Measurements from ENCODE around the gene KIRREL3.

The KIRREL3 gene

GRCh38 chr11:126766440-126766839 lies 234.1 kb downstream of the KIRREL3 start:
- no peak for DNase-seq

DNA sequence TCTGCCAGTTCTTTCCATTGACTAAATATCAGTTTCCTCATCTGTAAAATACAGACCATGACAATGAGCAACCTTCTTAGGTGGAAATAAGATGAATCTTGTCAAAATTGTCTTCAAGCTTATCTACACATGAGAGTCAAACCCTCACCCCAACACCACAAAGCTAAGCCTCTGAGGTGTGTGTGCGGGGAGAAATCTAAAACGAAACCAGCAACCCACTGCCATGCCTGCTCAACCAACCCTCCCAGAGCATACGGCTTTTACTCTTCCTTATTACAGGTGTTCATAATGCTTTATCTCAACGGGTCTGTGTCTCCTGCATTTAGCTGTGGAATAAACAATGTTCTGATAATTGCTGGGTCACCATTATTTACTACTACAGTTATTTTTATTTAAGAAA lies 235.4 kb downstream of the KIRREL3 start:
- DNase-seq, result no peak

- peak; percentile 39 for DNase-seq
Measured at GRCh38 chr11:126764231-126764630, 236.3 kb downstream of the KIRREL3 start.

- DNase-seq, result no peak
Measured at GRCh38 chr11:126756855-126757254, 243.7 kb downstream of the KIRREL3 start.

DNA sequence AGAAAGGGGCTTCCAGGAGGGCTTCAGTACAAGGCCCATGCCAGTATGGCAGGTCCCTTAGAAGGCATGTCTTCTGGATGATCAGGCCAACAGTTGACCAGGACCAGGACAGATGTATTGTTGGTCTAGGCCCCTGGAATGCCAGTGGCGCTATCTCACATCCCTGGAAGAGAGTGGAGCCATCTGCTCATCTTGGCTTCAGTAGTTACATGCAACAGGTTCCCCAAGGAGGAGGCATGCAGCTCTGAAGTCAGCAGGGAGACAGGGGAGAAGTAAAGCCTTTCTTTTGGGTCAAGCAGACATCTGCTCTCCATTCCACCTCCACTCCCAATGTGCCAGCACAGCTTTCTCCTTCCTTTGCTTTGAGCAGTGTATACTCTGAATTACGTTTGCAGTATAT lies 244.1 kb downstream of the KIRREL3 start:
- no peak for DNase-seq

DNA sequence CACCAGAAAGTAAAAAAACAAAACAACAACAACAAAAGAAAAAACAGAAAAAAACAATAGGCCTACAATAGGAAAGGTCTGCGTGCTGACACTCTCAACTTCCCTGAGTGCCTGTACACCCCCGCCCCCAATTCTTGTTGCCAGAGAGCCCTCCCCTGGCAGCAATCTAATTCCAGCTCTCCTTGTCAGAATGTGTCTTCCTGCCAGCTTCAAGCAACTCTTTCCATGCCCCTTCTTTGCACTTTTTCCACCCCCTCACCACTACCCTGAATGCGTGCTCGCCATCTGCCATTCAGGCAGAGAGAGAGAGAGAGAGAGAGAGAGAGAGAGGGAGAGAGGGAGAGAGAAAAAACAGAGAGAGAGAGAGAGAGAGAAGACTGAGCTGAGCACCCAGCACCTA lies 245.0 kb downstream of the KIRREL3 start:
- DNase-seq, result no peak

DNA sequence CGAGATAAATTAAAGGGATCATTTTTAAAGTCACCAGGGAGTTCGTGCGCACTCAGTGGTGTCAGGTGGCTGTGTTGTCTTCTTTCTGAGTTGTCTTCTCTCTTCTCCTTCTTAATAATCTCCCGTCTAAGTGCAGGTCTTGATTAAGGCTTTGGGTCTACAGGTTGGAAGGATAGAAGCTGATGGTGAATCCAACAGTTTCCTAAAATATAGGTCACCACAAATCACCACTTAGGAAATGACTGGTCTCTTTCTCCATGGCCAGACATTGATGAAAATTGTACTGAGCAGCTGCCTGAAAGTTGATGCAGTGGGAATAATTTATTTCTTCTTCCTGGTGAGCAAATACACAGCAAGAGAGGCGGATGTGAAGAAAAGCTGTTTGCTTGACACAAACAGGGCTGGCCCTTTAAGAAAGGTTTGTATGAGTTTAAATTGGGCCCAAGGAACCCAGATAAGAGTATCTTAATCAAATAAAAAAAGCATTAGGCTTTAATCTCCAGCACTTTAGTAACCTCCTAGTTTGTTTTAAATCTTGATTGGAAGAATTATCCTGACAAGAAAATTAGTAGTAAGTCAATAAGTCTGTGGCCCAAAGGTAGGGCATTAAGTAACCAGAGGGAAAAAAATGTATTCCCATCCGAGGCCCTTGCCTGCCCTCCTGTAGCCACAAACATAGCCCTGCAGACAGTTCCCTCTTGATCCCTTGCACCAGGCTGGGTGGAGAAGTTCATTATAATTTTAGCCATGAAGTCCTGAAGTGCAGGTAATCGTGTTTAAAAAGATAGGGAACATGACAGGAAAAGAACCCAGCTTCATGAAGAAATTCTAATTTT lies 245.8 kb downstream of the KIRREL3 start:
- DNase-seq, result no peak

DNA sequence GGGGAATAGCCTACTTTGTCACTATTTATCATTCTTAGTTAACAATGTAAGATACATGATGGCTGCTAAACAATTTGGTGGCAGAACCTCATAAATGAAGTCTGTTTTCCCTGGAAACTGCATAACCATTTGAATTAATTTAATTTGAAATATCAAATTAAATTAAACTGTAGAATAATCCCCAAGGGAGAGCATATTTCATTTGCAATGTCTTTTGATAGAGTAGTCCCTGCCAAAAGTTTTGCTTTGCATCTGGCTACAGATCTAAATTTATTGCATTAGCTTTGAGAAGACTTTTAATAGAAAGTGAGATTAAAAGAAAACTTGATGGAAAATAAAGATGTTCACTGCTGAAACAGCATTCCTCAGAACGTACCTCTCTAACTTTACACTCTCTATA lies 246.6 kb downstream of the KIRREL3 start:
- DNase-seq, result no peak

DNA sequence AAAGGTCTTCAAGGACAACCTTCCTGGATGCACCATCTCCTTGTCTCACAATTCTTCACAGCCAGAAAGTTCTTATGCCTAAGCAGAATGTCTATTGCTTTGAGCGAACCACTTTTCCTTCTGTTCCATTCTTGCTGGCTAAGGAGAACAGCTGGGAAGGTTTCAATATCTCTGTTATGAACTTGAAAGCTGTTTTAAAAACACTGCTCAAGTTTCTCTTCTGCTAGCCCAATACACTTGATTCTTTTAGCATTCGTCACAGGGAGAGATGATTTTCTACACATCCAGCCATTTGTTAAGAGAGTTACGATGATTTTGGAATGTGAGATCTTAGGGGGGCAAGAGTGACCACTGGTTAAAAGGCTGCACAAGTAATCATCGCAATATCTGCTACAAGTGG lies 249.3 kb downstream of the KIRREL3 start:
- DNase-seq, result no peak

DNA sequence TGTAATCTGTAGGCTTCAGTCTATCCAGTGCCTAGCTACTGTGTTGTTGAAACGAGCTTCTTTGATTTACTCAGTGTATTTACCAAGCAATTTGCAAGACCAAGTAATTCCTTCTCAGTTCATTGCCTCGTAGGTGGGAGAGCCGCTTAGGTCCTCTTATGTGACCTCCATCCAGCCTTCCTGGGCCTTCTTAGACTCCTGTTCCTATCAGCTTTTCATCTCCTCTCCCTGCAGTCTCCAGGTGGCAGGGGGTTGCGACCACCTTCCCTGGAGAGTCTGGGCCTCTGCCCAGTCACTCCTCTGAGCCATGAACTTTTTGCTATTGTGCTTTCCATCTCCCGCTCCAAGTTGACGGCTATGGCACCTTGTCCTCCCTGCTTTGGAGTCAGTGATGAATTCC lies 251.8 kb downstream of the KIRREL3 start:
- DNase-seq, result no peak

- no peak for DNase-seq
Measured at GRCh38 chr11:126748100-126748791, 252.3 kb downstream of the KIRREL3 start.

DNA sequence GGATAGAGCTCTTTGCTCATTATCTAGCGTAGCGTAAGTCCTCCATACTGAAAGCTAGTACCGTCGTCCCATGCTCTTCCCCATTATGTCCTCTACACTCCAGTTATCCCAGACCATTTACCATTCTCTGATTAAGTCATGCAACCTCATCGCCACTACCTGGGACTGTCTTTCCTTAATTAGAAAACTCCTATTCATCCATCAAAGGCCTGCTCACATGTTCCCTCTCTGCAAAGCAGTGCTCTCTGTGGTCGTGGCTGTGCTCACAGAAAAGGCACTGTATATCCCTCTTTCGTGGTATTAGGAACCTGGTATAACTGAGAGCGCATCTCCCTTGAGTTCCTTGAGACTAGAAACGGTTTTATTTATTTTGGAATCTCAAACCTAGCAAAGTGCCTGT lies 253.3 kb downstream of the KIRREL3 start:
- DNase-seq, result no peak

GRCh38 chr11:126746443-126746842 lies 254.1 kb downstream of the KIRREL3 start:
- DNase-seq, result no peak

GRCh38 chr11:126744699-126745098 lies 255.9 kb downstream of the KIRREL3 start:
- no peak for DNase-seq

GRCh38 chr11:126743628-126744027 lies 256.9 kb downstream of the KIRREL3 start:
- DNase-seq, result no peak

GRCh38 chr11:126742582-126742981 lies 258.0 kb downstream of the KIRREL3 start:
- DNase-seq, result no peak

GRCh38 chr11:126740846-126741245 lies 259.7 kb downstream of the KIRREL3 start:
- no peak for DNase-seq

DNA sequence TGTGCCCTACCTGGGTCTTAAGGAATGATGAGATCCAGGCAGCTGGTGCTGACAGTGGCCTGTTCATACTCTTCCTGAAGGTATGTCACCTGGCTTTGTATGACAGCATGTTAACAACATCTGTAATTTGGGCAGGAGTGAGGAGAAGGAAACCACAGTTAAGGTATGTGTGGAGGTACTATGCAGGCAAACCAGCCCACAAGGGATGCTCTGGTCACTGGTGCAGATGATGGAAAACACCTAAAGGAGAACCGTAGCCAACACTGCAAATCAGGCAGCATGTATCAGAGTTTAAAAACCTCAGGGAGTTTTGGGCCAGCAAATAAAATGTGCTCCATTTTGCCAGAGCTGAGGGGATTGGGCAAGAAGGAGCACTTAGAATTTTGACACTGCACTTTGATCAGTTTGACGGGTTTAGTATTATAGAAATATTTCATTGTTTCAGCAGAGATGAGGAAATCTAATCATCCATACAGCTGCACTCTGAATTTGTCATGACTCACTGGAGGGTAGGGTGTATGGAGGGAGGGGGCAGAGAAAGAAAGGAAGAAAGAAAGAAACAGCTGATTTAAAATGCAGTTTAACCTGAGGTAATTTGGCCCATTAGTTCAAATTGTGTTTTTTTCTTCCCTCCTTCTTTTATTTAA lies 260.9 kb downstream of the KIRREL3 start:
- DNase-seq, result no peak

DNA sequence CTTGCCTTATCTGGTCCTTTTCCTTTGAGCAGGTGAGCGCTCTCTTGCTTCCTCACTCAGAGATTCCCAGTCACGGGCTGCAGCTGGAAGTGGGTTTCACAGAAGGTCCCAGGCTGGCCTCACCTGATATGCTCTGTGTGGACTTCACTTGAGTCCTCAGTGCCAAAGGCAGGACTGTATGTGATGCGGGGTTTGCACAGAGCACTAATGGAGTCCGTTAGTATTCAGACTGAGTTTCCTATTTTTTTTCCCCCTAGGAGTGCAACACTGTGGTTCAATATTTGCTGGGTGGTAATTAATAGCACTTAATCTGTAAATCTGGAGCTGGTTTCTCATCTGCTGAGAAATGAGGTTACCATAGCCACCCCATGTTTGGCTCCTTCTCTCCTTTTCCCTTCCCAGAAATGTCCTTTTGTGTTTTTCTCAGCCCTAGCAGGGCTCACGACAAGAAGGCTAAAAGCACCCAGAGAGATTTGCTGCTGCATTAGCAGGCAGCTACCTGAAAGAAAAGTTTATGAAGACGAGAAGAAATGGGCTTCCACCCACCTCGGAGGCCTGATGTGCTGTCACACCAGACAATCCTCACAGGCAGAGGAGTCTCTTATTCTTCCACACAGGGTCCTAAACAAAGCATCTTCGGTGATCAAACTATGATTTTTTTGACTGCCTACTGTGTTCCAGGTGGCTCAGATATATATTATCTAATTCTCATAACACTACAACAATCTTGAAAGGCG lies 262.1 kb downstream of the KIRREL3 start:
- DNase-seq, result no peak

GRCh38 chr11:126736682-126737572 lies 263.6 kb downstream of the KIRREL3 start:
- DNase-seq, result no peak

DNA sequence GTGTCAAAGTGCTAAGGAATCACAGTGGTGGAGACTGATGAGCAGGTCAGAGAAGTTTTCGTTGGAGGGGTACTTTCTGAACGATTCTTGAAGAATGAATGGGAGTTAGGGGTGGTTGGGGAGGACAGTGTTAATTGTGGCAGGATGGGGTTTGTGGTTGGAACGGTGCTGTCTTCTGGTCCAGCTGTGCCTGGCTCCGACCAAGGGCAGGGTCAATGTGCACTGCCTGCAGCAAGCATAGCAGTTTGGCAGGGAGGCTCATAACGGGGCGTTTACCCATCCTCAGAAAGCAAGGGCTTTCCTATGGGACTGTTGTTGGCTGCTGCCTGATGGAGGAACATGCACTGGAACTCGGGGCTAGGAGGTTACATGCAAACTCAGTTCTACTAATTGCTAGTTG lies 265.8 kb downstream of the KIRREL3 start:
- no peak for DNase-seq

- DNase-seq, result no peak
Measured at GRCh38 chr11:126733685-126734084, 266.9 kb downstream of the KIRREL3 start.

Data from NCI-H1105 (cell line).